ENCODE results near the gene PXYLP1. TPM values are rescaled to one million over a fixed set of nuclear protein-coding genes. Genes with fewer than 3 reads are reported as not detected.
A peak's percentile ranks its signal among the peaks of the same experiment; 100 is the strongest.

PXYLP1 gene
- total RNA-seq, 2 experiments from 2014 or later, result 3.6 to 4.2 TPM

DNA sequence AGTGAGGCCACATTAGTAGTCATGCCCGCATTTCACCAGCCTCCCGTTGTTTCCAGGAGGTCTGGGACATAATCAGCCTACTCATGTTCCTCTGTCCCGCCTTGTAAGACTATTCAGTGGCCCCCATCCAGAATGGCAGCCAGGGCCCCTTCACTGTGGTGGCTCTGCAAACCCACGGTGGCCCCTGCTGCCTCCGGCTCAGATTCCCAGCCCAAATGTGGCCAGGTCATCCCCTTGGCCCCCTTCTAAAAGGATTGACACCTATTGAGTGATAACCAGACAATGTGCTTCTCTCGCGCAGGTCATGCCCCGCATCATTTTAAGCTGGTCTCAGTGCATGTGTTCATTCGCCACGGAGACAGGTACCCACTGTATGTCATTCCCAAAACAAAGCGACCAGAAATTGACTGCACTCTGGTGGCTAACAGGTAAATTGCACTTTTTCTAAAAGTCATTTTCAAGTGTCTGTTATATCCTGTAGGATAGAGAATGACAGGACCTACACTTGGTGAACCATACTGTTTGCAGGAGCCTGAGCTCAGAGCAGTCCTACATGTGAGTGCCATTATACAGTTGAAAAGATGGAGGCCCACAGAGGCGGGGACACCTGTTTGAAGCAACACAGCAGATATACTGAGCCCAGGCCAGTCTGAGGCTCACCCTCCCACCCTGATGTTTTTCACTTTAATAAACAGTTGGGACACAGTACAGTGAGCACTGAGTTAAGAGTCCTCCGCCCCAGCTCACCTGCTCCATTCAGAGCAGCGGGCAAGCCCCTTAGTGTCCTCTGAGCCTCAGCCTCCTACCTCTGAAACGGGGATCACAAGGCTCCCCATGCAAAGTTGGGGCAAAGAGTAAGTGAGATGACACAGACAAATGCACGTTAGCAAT, 47.7 kb downstream of the PXYLP1 start:
- Histone ChIP-seq H3K9me2 (ENCODE audit: insufficient read depth, low read length) (no peaks in the 10 kb centered on the region), H2AFZ (ENCODE audit: low read length) (no peak overlapping the region), H3K4me1 (ENCODE audit: insufficient read depth, low read length, poor library complexity, severe bottlenecking) (no peaks in the 10 kb centered on the region), H3K9me3 (ENCODE audit: low read length) (no peaks in the 10 kb centered on the region), H3K4me2 (ENCODE audit: low read length) (no peak overlapping the region), H3K79me2 (ENCODE audit: insufficient read depth, low read depth, low read length) (no peaks in the 10 kb centered on the region), H4K20me1 (ENCODE audit: insufficient read depth, low read length) (no peaks in the 10 kb centered on the region), H3K36me3 (ENCODE audit: insufficient read depth, low read length) (no peaks in the 10 kb centered on the region), H3K4me3 (ENCODE audit: low read depth, low read length, poor library complexity, severe bottlenecking) (no peak overlapping the region), H3K27ac (ENCODE audit: low read depth, low read length, poor library complexity, severe bottlenecking) (no peak overlapping the region)
- no peak for TF ChIP-seq EZH2phosphoT487 (IDR thresholded peaks at IDR 0.05; ENCODE audit: borderline replicate concordance, low read depth, low read length)
- TF ChIP-seq, protein P1, sequence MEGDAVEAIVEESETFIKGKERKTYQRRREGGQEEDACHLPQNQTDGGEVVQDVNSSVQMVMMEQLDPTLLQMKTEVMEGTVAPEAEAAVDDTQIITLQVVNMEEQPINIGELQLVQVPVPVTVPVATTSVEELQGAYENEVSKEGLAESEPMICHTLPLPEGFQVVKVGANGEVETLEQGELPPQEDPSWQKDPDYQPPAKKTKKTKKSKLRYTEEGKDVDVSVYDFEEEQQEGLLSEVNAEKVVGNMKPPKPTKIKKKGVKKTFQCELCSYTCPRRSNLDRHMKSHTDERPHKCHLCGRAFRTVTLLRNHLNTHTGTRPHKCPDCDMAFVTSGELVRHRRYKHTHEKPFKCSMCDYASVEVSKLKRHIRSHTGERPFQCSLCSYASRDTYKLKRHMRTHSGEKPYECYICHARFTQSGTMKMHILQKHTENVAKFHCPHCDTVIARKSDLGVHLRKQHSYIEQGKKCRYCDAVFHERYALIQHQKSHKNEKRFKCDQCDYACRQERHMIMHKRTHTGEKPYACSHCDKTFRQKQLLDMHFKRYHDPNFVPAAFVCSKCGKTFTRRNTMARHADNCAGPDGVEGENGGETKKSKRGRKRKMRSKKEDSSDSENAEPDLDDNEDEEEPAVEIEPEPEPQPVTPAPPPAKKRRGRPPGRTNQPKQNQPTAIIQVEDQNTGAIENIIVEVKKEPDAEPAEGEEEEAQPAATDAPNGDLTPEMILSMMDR (conservative IDR thresholded peaks at IDR 0.05; ENCODE audit: low read length), result peak; percentile 76
- ChIA-PET POLR2A (no interaction called here), CTCF (ENCODE audit: unreplicated experiment) (no interaction called here)
- no TSS peak for BruUV-seq (replicated peaks)
- intact Hi-C loops (cut with micrococcal nuclease; ENCODE audit: unreplicated experiment), result loop anchor here (5.0 kb wide), 1 partner anchor 47 kb away; the partner anchor contains the start of gene PXYLP1
- peak; percentile 29 for DNase-seq (ENCODE audit: low spot score)

DNA sequence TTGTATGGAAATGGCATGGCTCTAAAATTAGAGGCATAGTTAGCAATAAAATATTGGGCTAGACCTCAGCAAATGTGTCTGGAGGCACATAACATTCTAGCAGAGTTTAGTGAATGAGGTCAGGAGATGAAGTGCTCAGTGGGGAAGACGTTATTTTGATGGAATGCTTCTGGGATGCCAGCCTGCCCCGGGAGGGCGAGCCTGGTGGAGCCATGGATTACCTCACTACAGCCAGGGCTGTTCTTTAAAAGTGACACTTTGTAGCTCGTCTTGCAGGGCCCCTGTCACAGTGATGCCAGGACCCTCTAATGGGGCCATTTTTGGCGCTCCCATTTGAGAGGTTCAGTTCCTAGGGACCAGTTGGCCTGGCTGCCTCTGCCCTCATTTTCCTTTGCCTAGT, 48.5 kb downstream of the PXYLP1 start:
- TF ChIP-seq, protein P1 (conservative IDR thresholded peaks at IDR 0.05; ENCODE audit: low read length), result no peak
- TF ChIP-seq EZH2phosphoT487 (IDR thresholded peaks at IDR 0.05; ENCODE audit: borderline replicate concordance, low read depth, low read length), result no peak
- Histone ChIP-seq H3K36me3 (ENCODE audit: insufficient read depth, low read length) (no peaks in the 10 kb centered on the region), H3K4me1 (ENCODE audit: insufficient read depth, low read length, poor library complexity, severe bottlenecking) (no peaks in the 10 kb centered on the region), H3K79me2 (ENCODE audit: insufficient read depth, low read depth, low read length) (no peaks in the 10 kb centered on the region), H3K9me2 (ENCODE audit: insufficient read depth, low read length) (no peaks in the 10 kb centered on the region), H4K20me1 (ENCODE audit: insufficient read depth, low read length) (no peaks in the 10 kb centered on the region), H3K9me3 (ENCODE audit: low read length) (no peaks in the 10 kb centered on the region), H2AFZ (ENCODE audit: low read length) (no peak overlapping the region), H3K4me3 (ENCODE audit: low read depth, low read length, poor library complexity, severe bottlenecking) (no peak overlapping the region), H3K27ac (ENCODE audit: low read depth, low read length, poor library complexity, severe bottlenecking) (no peak overlapping the region), H3K4me2 (ENCODE audit: low read length) (no peak overlapping the region)
- CTCF ChIA-PET (ENCODE audit: unreplicated experiment), result no interaction called here
- BruUV-seq (replicated peaks), result no TSS peak
- intact Hi-C loops (cut with micrococcal nuclease; ENCODE audit: unreplicated experiment), result no loop called here
- no peak for DNase-seq (ENCODE audit: low spot score)
- POLR2A ChIA-PET, result no interaction called here

DNA sequence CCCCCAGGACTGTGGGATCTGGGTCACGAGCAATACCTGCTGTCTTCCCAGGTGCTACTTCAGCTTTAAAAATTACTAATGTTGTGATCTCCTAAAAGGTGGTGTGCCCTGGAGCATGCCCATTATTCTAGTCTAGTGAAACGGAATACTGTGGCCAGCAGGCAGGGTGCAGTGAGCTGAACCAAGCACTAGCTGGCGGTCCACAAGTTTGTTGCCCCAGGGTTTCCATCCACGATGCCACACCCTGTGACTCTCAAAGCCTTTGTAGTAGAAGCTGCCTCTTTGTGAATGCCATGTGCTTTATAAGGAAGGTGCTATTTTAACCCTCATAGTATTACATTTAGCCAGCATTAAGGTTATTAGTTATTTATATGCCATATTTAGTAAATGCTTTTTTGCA, 49.1 kb downstream of the PXYLP1 start:
- Histone ChIP-seq H3K9me3 (ENCODE audit: low read length) (no peaks in the 10 kb centered on the region), H3K4me1 (ENCODE audit: insufficient read depth, low read length, poor library complexity, severe bottlenecking) (no peaks in the 10 kb centered on the region), H3K36me3 (ENCODE audit: insufficient read depth, low read length) (no peaks in the 10 kb centered on the region), H4K20me1 (ENCODE audit: insufficient read depth, low read length) (no peaks in the 10 kb centered on the region), H3K27ac (ENCODE audit: low read depth, low read length, poor library complexity, severe bottlenecking) (no peak overlapping the region), H3K4me3 (ENCODE audit: low read depth, low read length, poor library complexity, severe bottlenecking) (no peak overlapping the region), H3K9me2 (ENCODE audit: insufficient read depth, low read length) (no peaks in the 10 kb centered on the region), H2AFZ (ENCODE audit: low read length) (no peak overlapping the region), H3K4me2 (ENCODE audit: low read length) (no peak overlapping the region), H3K79me2 (ENCODE audit: insufficient read depth, low read depth, low read length) (no peaks in the 10 kb centered on the region)
- ChIA-PET CTCF (ENCODE audit: unreplicated experiment) (no interaction called here), POLR2A (no interaction called here)
- intact Hi-C loops (cut with micrococcal nuclease; ENCODE audit: unreplicated experiment), result no loop called here
- TF ChIP-seq, protein P1 (conservative IDR thresholded peaks at IDR 0.05; ENCODE audit: low read length), result no peak
- TF ChIP-seq EZH2phosphoT487 (IDR thresholded peaks at IDR 0.05; ENCODE audit: borderline replicate concordance, low read depth, low read length), result no peak
- no TSS peak for BruUV-seq (replicated peaks)
- DNase-seq (ENCODE audit: low spot score), result no peak

Data from OCI-LY7 (cell line).